GM19468 (cell line): ENCODE measurements around the gene ERFE.

Experiments used
- ATAC-seq: cut with Tn5 transposase; IDR thresholded peaks from one replicate; pipeline ENCODE4 v1.9.1; 2021; ENCODE audit warnings: mild to moderate bottlenecking, moderate library complexity, moderate number of reproducible peaks; ENCODE audit not compliant: unreplicated experiment; ENCODE audit errors: extremely low read depth

ERFE gene

GRCh38 chr2:238137885-238138284, 20.9 kb upstream of the ERFE start:
- ATAC-seq: no peak

GRCh38 chr2:238138331-238139195, 20.2 kb upstream of the ERFE start, which contains the start of gene KLHL30:
Gene KLHL30 (plus strand): TSS chr2:238138668. CDS start chr2:238140755, 2,087 bp downstream.
- no peak for ATAC-seq

- ATAC-seq: no peak
Measured at GRCh38 chr2:238139196-238140039, 19.4 kb upstream of the ERFE start.

GRCh38 chr2:238140040-238140439, 18.7 kb upstream of the ERFE start:
- no peak for ATAC-seq

GRCh38 chr2:238140721-238141540, 17.8 kb upstream of the ERFE start:
- ATAC-seq: no peak

GRCh38 chr2:238141541-238142318, 17.0 kb upstream of the ERFE start:
- ATAC-seq: no peak

- no peak for ATAC-seq
Measured at GRCh38 chr2:238142382-238143205, 16.2 kb upstream of the ERFE start.

GRCh38 chr2:238143239-238143951, 15.4 kb upstream of the ERFE start:
- ATAC-seq: no peak

GRCh38 chr2:238144262-238144661, 14.5 kb upstream of the ERFE start:
- ATAC-seq: no peak

GRCh38 chr2:238145046-238145445, 13.7 kb upstream of the ERFE start:
- no peak for ATAC-seq

GRCh38 chr2:238145851-238146250, 12.9 kb upstream of the ERFE start:
- no peak for ATAC-seq

- no peak for ATAC-seq
Measured at GRCh38 chr2:238146884-238147544, 11.8 kb upstream of the ERFE start.

- ATAC-seq: no peak
Measured at GRCh38 chr2:238148981-238149380, 9.8 kb upstream of the ERFE start.

GRCh38 chr2:238149841-238150572, 8.8 kb upstream of the ERFE start:
- no peak for ATAC-seq

- no peak for ATAC-seq
Measured at GRCh38 chr2:238150686-238151085, 8.1 kb upstream of the ERFE start.

- ATAC-seq: no peak
Measured at GRCh38 chr2:238151205-238151604, 7.6 kb upstream of the ERFE start.
